Brain microvascular endothelial cell (primary cell): ENCODE measurements around the gene GARIN1A.
"Not testable (repeated sequence)": the region's sequence is repeated elsewhere in the genome, so short reads cannot be mapped to it uniquely, and the experiment has no call there.

Source experiments
- DNase-seq: peaks from one replicate; pipeline ENCODE4 v3.0.0-alpha.2; 2020
- H3K27ac ChIP-seq: fragments of 250-450 bp; sonication (Bioruptor Pico); 2 replicates; pipeline ENCODE4 v1.5.1; 2020; ENCODE audit warnings: mild to moderate bottlenecking, moderate library complexity
- H3K27me3 ChIP-seq: fragments of 250-450 bp; sonication (Bioruptor Pico); replicated peaks from 2 replicates; pipeline ENCODE4 v1.5.1; 2020; ENCODE audit warnings: mild to moderate bottlenecking
- H3K36me3 ChIP-seq: fragments of 250-450 bp; sonication (Bioruptor Pico); replicated peaks from 2 replicates; pipeline ENCODE4 v1.5.1; 2020; ENCODE audit warnings: mild to moderate bottlenecking
- H3K4me3 ChIP-seq: 2 replicates; pipeline ENCODE4 v1.5.1; 2011; ENCODE audit warnings: low read depth, mild to moderate bottlenecking, control low read depth, low read length, moderate library complexity
- in situ Hi-C: cut with HindIII; loops from 2 replicates; pipeline ENCODE4 v1.10.0; 2017; ENCODE audit warnings: low sequenced_read_pairs, low pct_ligation_motif_present
- TF ChIP-seq, protein P1 (sequence below): IDR thresholded peaks from 2 replicates; pipeline ENCODE4 v1.5.1; 2011; ENCODE audit warnings: low read depth, mild to moderate bottlenecking, moderate library complexity, low read length, control low read depth, inconsistent platforms; ENCODE audit errors: missing control alignments

GARIN1A gene

DNA sequence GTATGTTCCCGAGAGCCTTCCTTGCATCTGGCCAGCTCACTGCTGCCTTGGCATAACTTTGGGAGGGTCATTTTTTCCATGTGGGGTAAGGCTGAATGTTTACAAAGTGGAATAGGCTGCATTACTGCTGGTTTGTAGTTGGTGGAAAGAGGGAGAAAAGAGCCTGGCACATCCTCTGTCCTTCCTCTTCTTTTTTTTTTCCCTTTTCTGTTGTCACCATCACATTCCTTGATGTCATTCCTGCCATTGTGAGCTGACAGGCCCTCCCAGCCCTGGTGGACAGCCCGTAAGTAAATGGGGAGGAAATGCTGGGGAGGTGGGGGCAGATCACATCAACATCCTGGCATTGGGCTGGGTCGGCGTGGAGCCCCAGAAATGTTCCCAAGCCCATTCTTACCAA is at the start of gene GARIN1A:
GARIN1A (plus strand) TSS at position 301 of the 400 bp plus-strand sequence. CDS start 106 bp downstream, outside the sequence.
- no peak within 1 kb of the TSS for H3K4me3 ChIP-seq
- no peaks in the 10 kb centered on the region for H3K27me3 ChIP-seq
- in situ Hi-C loops, result no loop called here
- no peaks in the 10 kb centered on the region for H3K36me3 ChIP-seq
- TF ChIP-seq, protein P1, sequence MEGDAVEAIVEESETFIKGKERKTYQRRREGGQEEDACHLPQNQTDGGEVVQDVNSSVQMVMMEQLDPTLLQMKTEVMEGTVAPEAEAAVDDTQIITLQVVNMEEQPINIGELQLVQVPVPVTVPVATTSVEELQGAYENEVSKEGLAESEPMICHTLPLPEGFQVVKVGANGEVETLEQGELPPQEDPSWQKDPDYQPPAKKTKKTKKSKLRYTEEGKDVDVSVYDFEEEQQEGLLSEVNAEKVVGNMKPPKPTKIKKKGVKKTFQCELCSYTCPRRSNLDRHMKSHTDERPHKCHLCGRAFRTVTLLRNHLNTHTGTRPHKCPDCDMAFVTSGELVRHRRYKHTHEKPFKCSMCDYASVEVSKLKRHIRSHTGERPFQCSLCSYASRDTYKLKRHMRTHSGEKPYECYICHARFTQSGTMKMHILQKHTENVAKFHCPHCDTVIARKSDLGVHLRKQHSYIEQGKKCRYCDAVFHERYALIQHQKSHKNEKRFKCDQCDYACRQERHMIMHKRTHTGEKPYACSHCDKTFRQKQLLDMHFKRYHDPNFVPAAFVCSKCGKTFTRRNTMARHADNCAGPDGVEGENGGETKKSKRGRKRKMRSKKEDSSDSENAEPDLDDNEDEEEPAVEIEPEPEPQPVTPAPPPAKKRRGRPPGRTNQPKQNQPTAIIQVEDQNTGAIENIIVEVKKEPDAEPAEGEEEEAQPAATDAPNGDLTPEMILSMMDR, result no peak
- no peak within 1 kb of the TSS for H3K27ac ChIP-seq
- no peak for DNase-seq

DNA sequence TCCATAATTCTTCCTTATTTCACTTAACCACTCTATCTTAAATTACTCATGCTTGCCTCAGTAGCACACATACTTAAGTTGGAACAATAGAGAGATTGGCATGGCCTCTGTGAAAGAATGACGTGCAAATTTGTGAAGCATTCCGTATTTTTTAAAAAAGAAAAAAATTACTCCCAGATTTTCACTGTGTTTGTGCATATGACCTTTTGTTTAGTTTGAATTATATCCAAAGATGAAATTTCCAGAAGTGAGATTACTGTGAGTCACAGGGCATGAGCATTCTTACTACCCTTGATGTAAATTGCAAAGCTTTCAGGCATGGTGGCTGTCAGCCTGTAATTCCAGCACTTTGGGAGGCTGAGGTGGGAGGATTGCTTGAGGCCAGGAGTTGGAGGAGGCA is 45.0 kb upstream of the GARIN1A start:
- in situ Hi-C loops, H3K4me3 ChIP-seq, H3K27ac ChIP-seq, H3K27me3 ChIP-seq: not testable (repeated sequence)
- H3K36me3 ChIP-seq, result peaks cover 21% of the 10 kb centered on the region
- DNase-seq, result peak; percentile 10

DNA sequence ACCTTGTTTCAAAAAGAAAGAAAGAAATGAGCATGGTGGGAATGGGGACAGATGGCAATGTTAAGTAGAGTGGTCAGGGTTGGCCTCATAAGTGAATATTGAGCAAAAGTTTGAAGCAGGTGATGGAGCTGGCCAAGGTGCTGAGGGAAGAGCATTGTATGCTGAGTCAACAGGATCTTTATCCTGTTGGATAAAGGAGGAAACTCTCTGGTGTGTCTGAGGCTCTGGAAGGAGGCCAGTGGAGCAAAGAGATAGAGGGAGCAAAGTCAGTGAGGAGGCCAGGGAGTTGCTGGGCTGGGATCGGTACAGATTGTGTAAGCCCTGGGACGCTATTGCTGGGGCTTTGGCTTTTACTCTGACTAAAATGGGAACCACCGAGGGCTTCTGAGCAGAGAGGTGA is 38.2 kb upstream of the GARIN1A start:
- peaks cover 14% of the 10 kb centered on the region for H3K36me3 ChIP-seq
- H3K27ac ChIP-seq, DNase-seq, in situ Hi-C loops, H3K27me3 ChIP-seq, H3K4me3 ChIP-seq: not testable (repeated sequence)

DNA sequence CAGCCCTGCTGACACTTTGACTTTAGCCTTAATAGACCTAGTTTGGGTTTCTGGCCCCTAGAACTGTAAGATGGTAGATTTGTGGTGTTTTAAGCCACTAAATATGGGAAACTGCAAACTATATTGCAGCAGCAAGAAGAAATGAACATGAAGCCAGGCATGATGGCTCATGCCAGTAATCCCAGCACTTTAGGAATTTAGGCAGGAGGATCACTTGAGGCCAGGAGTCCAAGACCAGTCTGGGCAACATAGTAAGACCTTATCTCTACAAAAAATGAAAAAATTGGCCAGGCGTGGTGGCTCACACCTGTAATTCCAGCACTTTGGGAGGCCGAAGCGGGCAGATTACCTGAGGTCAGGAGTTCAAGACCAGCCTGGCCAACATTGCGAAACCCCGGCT is 26.9 kb upstream of the GARIN1A start:
- DNase-seq, H3K27me3 ChIP-seq, H3K36me3 ChIP-seq, in situ Hi-C loops, H3K27ac ChIP-seq, H3K4me3 ChIP-seq: not testable (repeated sequence)

DNA sequence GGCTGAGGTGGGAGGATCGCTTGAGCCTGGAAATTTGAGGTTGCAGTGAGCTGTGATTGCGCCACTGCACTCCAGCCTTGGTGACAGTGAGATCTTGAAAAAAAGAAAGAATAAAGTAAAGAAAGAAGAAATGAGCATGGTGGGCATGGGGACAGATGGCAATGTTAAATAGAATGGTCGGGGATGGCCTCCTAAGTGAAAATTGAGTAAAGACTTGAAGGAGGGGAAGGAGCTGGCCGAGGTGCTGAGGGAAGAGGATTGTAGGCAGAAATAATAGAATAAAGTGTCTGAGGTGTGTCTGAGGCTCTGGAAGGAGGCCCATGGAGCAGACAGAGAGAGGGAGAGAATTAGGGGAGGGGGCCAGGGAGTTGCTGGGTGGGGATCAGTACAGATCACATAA is 26.2 kb upstream of the GARIN1A start:
- H3K36me3 ChIP-seq, H3K4me3 ChIP-seq, in situ Hi-C loops, DNase-seq, H3K27ac ChIP-seq, H3K27me3 ChIP-seq: not testable (repeated sequence)

DNA sequence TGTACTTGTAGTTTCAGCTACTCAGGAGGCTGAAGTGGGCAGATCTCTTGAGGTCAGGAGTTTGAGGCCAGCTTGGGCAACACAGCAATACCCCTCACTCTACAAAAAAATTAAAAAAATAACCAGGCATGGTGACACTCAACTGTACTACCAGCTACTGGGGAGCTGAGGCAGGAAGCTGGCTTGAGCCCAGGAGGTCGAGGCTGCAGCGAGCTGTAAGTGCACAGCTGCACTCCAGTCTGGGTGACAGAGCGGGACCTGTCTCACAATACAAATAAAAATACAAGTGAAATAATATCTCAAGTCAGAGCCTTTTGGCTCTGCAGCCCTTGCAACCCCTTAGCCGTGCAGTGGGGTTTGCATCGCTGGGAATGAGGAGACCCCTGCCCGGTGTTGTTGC is 25.2 kb upstream of the GARIN1A start:
- DNase-seq, H3K4me3 ChIP-seq, in situ Hi-C loops, H3K27me3 ChIP-seq, H3K27ac ChIP-seq, H3K36me3 ChIP-seq: not testable (repeated sequence)

DNA sequence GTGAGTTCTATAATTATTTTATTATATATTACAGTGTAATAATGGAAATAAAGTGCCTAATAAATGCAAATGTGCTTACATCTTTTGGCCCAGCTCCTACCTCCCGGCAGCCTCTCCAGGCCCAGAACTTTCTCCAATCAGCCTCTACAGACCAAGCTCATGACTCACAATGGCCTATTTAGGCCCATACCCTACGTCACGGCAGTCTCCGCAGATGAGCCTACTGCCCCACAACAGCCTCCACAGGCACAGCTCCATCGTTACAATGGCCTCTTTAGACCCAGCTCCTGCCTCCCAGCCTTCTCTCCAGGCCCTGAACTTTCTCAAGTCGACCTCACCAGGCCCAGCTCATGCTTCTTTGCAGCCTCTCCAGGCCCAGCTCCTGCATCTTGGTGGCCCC is 21.0 kb upstream of the GARIN1A start:
- H3K36me3 ChIP-seq, in situ Hi-C loops, DNase-seq, H3K4me3 ChIP-seq, H3K27me3 ChIP-seq, H3K27ac ChIP-seq: not testable (repeated sequence)

DNA sequence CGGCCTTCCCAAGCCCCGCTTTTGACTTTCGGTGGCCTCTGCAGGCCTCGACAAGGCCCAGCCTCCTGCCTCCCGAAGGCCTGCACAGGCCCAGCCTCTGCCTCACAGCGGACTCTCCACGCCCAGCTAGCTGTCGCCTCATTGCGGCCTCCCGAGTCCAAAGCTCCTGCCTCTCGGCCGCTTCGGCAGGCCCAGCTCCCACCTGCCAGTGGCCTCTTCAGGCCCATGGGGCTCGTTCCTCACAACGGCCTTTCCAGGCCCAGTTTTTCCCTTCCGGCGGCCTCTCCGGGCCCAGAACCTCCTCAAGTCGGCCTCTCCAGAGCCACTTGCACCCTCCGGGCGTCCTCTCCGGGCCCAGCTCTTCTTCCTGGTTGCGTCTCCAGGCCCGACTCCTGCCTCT is 19.5 kb upstream of the GARIN1A start:
- H3K27me3 ChIP-seq, in situ Hi-C loops, H3K4me3 ChIP-seq, H3K36me3 ChIP-seq, H3K27ac ChIP-seq, DNase-seq: not testable (repeated sequence)

DNA sequence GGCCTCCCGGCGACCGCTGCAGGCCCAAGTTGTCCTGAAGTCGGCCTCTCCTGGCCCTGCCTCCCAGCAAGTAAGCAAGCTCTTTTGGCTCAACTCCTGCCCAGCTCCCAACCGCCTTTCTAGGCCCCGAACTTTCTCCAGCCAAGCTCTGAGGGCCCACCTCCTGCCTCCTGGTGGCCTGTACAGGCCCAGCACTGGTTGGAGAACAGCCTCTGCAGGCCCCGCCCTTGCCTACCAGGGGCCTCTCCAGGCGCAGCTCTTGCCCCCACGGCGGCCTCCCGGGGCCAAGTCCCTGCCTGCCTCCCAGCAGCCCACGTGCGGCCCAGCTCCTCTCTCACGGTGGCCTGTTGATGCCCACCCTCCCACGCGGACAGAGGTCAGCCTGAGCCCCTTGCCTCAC is 18.9 kb upstream of the GARIN1A start:
- H3K36me3 ChIP-seq, DNase-seq, H3K4me3 ChIP-seq, H3K27ac ChIP-seq, H3K27me3 ChIP-seq, in situ Hi-C loops: not testable (repeated sequence)

DNA sequence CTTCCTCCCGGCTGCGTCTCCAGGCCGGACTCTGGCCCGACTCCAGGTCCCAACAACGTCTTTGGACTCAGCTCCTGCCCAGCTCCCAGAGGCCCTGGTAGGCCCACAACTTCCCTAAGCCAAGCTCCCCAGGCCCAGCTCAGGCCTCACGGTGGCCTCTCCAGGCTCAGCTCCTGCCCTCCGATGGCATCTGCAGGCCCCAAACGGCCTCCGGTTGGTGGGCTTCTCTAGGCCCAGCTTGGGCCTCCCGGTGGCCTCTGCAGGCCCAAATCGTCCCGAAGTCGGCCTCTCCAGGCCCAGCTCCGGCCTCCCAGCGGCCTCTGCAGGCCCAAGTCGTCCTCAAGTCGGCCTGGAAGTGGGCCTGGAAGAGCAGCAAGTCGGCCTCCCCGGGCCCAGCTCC is 18.0 kb upstream of the GARIN1A start:
- H3K27ac ChIP-seq, in situ Hi-C loops, DNase-seq, H3K27me3 ChIP-seq, H3K4me3 ChIP-seq, H3K36me3 ChIP-seq: not testable (repeated sequence)

DNA sequence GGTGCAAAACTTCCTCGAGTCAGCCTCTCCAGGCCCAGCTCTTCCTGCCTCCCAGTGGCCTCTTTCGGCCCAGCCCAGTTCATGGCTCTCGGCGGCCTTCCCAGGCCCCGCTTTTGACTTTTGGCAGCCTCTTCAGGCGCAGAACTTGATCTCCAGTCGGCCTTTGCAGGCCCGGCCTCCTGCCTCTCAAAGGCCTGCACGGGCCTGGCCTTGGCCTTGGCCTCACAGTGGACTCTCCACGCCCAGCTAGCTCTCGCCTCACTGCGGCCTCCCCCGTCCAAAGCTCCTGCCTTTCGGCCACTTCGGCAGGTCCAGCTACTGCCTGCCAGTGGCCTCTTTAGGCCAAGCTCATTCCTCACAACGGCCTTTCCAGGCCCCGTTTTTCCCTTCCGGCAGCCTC is 17.6 kb upstream of the GARIN1A start:
- in situ Hi-C loops, DNase-seq, H3K27ac ChIP-seq, H3K36me3 ChIP-seq, H3K4me3 ChIP-seq, H3K27me3 ChIP-seq: not testable (repeated sequence)

DNA sequence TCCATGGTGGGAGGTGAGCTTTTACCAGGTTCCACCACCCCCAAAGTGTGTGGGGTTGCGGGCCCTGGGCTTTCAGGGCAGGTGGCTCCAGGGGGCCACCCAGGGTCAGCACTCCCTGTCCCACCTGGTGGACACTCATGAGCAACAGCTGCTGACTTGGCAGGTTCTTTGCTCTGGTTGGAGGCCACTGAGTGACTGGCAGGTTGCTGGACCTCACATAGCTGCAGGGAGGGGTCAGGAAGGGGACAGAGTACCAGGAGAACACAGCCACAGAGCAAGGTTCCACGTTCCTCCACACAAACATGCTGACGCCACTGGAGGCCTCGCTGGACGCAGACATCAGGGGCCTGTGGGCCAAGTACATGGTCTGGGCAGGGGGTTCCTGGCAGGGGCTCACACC is 13.7 kb upstream of the GARIN1A start:
- H3K4me3 ChIP-seq, H3K27me3 ChIP-seq, H3K27ac ChIP-seq, H3K36me3 ChIP-seq, in situ Hi-C loops: not testable (repeated sequence)
- peak; percentile 1 for DNase-seq
